ENCODE measurements around the gene CA12. TPM values are rescaled to one million over a fixed set of nuclear protein-coding genes. Genes with fewer than 3 reads are reported as not detected.

Gene CA12
- total and polyA plus RNA-seq, 10 of the 15 experiments (the other 5 are each of a cell fraction or from before 2014, with no cell fraction given): 0.03 to 0.10 TPM; not detected in 8

- TF ChIP-seq E2F8 (IDR thresholded peaks at IDR 0.05; ENCODE audit: low read depth, partially characterized antibody) (no peak), YBX1 (IDR thresholded peaks at IDR 0.05) (no peak), SMARCA5 (IDR thresholded peaks at IDR 0.05) (no peak)
Observed at GRCh38 chr15:63349621-63350020, 32.0 kb downstream of the CA12 start (continued).

GRCh38 chr15:63349156-63349555 lies 32.5 kb downstream of the CA12 start:
- WGBS (ENCODE audit: insufficient coverage, insufficient replicate concordance, low lambda C conversion rate, missing lambda C conversion rate): 29% methylated on average over 6 of the region's 6 CpGs
- in situ Hi-C loops (cut with MboI): no loop called here
- SMC1A ChIA-PET (ENCODE audit: uncharacterized antibody, unreplicated experiment): interaction anchor here (0.7 to 2.6 kb wide), 2 partner anchors 13 to 23 kb away, joined by 3 to 9 read pairs; no protein-coding TSS in a partner anchor
- CTCF ChIA-PET: interaction anchor here (1.2 to 1.8 kb wide), 2 partner anchors 13 to 19 kb away, joined by 3 to 5 read pairs; no protein-coding TSS in a partner anchor
- POLR2A ChIA-PET: interaction anchor here (1.0 to 1.2 kb wide), 3 partner anchors 13 to 30 kb away, joined by 3 read pairs; no protein-coding TSS in a partner anchor
- H3K27ac ChIP-seq (ENCODE audit: control insufficient read depth, insufficient read depth): no peak overlapping the region
- H3K27me3 ChIP-seq (replicated peaks in 1 of 2; ENCODE audit: control insufficient read depth in 2 of 2, insufficient read depth in 2 of 2, low read length in 1 of 2): no peaks in the 10 kb centered on the region; a peak in 1 of 4 replicates
- intact Hi-C loops (cut with micrococcal nuclease; ENCODE audit: unreplicated experiment): no loop called here
- no peaks in the 10 kb centered on the region for H3K4me1 ChIP-seq (ENCODE audit: control insufficient read depth, insufficient read depth, low read length)
- DNase-seq (ENCODE audit: low read depth, low spot score) (no peak), FAIRE-seq (no peak), ATAC-seq (no peak)
- H3K4me3 ChIP-seq: no peak overlapping the region
- no peaks in the 10 kb centered on the region for H4K20me1 ChIP-seq (ENCODE audit: control insufficient read depth, insufficient read depth)
- RAD21 ChIA-PET (ENCODE audit: unreplicated experiment): interaction anchor here (1.4 to 1.5 kb wide), 2 partner anchors 9 to 60 kb away, joined by 3 to 4 read pairs; no protein-coding TSS in a partner anchor
- H3K36me3 ChIP-seq (ENCODE audit: control insufficient read depth in 2 of 2, insufficient read depth in 2 of 2, low read length in 1 of 2): no peaks in the 10 kb centered on the region
- H3K9me3 ChIP-seq (replicated peaks; ENCODE audit: control insufficient read depth, insufficient read depth, low read length): no peaks in the 10 kb centered on the region
- H3K4me2 ChIP-seq (ENCODE audit: control insufficient read depth, insufficient read depth): no peak overlapping the region
- no TSS peak for BruUV-seq (replicated peaks)
- no peak overlapping the region for H2AFZ ChIP-seq (ENCODE audit: control insufficient read depth, low read depth, low read length)
- H3K9ac ChIP-seq (ENCODE audit: control insufficient read depth, insufficient read depth, low read length): no peak overlapping the region
- H3K79me2 ChIP-seq (ENCODE audit: control insufficient read depth, insufficient read depth, low read length): no peaks in the 10 kb centered on the region
- TF ChIP-seq GABPA (IDR thresholded peaks at IDR 0.05; ENCODE audit: low read depth) (no peak), HDGF (IDR thresholded peaks at IDR 0.05) (no peak), ESRRA (IDR thresholded peaks at IDR 0.05; ENCODE audit: low read length) (no peak), RUNX3 (IDR thresholded peaks at IDR 0.05; ENCODE audit: low read length) (no peak), ZBTB4 (CRISPR knock-in tag; IDR thresholded peaks at IDR 0.05) (no peak), CHD2 (IDR thresholded peaks at IDR 0.05; ENCODE audit: borderline replicate concordance, low read depth, low read length) (no peak), BCLAF1 (IDR thresholded peaks at IDR 0.05) (no peak)
